GM18870 (cell line): ENCODE data around the gene MRPL51.
A peak's percentile ranks its signal among the peaks of the same experiment; 100 is the strongest.
"Not testable (repeated sequence)": the region's sequence is repeated elsewhere in the genome, so short reads cannot be mapped to it uniquely, and the experiment has no call there.

Experiments used
- ATAC-seq: cut with Tn5 transposase; IDR thresholded peaks from one replicate; pipeline ENCODE4 v1.9.1; 2021; ENCODE audit warnings: moderate library complexity; ENCODE audit not compliant: unreplicated experiment

The MRPL51 gene

GRCh38 chr12:6492838-6493496, at the start of gene MRPL51:
TSS of gene MRPL51 (minus strand) at chr12:6493262. CDS start at chr12:6493136, 126 bp downstream.
- ATAC-seq: peak; percentile 48

- ATAC-seq: no peak
Observed at GRCh38 chr12:6542209-6543009, 49.3 kb upstream of the MRPL51 start.

DNA sequence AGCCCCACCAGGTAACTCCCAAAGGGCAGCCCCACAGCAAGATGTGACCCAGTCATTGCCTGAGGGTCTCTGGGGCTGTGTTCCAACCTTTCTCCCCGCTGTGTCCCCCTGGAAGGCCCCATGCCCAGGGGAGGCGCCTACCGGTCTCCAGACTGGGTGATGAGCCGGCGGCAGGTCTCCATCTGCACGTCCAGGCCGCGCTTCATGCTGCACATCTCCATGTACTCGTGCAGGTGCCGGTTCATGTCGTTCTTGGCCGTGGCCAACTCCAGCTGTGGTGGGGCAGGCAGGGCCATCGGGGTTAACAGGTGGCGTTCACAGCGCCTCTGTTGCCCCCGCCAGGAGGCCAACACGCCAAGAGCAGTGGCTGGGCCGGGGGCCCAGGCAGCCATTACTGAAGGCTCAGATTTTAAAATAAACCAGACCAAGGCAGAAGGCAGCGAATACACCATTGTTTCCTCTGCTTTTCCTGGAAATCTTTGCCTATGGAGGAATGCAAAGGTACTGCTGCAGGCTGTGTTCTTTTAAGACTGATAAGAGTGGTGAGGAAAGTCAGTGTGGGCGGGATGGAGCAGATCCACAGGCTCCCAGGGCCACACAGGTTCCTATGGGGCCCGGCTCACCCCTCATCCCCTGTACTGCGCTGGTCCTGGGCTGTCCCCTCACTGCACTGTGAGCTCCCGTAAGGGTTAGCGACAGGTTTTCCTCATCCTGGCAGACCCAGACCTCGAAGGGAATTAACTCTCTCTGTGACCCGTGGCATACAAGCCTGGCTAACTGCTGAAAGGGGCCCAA, 48.5 kb upstream of the MRPL51 start:
- ATAC-seq: no peak

DNA sequence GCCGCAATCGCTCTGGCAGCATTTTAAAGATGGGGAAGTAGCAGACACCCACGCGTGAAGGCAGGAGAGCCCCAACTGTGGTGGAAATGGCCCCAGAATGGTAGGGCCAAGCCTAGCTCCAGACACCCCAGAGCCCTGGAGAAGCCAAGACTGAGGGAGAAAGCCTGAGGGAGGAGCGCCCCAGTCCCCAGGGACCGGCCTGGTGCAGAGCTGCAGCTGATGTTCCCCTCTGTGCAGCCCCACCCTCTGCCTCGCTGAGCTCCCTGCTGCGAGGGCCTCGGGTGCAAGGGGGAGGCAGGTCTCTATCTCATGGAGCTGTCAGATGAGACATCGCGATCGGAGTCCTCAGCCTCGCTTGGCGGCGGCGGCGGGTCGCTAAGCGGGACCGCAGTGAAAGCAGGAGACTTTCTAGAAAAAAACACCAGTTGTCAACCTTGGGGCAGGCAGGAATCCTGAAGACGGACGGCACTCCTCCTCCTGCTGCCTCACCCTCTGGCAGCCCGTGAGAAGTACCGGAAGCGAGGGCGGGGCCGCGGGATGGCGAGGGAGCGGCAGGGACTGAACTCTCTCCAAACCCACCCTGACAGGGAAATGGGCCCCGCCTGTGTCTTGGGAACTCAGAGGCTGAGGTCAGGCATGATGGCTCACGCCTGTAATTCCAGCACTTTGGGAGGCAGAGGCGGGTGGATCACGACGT, 47.3 kb upstream of the MRPL51 start:
- ATAC-seq: no peak

- ATAC-seq: no peak
Observed at GRCh38 chr12:6539707-6540134, 46.7 kb upstream of the MRPL51 start.

DNA sequence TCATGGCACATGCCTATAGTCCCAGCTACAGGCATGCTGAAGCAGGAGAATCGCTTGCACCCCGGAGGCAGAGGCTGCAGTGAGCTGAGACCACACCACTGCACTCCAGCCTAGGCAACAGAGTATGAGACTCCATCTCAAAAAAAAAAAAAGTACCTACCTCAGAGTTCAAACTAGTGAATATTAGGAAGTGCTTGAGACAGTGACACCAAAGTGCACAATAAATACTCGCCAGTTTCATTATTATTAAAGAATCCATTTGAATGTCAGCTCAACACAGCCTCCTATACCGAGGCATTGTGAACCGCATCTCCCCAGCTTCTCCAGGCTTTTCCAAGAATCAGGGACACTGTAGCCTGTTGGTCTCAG, 46.2 kb upstream of the MRPL51 start:
- no peak for ATAC-seq

- ATAC-seq: no peak
Observed at GRCh38 chr12:6538420-6539313, 45.6 kb upstream of the MRPL51 start.

- not testable (repeated sequence) for ATAC-seq
Observed at GRCh38 chr12:6537580-6538419, 44.7 kb upstream of the MRPL51 start.

DNA sequence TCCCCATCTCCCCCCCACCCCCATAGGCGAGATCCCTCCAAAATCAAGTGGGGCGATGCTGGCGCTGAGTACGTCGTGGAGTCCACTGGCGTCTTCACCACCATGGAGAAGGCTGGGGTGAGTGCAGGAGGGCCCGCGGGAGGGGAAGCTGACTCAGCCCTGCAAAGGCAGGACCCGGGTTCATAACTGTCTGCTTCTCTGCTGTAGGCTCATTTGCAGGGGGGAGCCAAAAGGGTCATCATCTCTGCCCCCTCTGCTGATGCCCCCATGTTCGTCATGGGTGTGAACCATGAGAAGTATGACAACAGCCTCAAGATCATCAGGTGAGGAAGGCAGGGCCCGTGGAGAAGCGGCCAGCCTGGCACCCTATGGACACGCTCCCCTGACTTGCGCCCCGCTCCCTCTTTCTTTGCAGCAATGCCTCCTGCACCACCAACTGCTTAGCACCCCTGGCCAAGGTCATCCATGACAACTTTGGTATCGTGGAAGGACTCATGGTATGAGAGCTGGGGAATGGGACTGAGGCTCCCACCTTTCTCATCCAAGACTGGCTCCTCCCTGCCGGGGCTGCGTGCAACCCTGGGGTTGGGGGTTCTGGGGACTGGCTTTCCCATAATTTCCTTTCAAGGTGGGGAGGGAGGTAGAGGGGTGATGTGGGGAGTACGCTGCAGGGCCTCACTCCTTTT, 44.0 kb upstream of the MRPL51 start:
- ATAC-seq: no peak

DNA sequence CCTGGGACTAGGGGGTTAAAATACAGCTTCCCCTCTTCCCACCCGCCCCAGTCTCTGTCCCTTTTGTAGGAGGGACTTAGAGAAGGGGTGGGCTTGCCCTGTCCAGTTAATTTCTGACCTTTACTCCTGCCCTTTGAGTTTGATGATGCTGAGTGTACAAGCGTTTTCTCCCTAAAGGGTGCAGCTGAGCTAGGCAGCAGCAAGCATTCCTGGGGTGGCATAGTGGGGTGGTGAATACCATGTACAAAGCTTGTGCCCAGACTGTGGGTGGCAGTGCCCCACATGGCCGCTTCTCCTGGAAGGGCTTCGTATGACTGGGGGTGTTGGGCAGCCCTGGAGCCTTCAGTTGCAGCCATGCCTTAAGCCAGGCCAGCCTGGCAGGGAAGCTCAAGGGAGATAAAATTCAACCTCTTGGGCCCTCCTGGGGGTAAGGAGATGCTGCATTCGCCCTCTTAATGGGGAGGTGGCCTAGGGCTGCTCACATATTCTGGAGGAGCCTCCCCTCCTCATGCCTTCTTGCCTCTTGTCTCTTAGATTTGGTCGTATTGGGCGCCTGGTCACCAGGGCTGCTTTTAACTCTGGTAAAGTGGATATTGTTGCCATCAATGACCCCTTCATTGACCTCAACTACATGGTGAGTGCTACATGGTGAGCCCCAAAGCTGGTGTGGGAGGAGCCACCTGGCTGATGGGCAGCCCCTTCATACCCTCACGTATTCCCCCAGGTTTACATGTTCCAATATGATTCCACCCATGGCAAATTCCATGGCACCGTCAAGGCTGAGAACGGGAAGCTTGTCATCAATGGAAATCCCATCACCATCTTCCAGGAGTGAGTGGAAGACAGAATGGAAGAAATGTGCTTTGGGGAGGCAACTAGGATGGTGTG, 43.1 kb upstream of the MRPL51 start:
- no peak for ATAC-seq

- no peak for ATAC-seq
Observed at GRCh38 chr12:6535697-6535946, 42.6 kb upstream of the MRPL51 start.

- ATAC-seq: peak; percentile 10
Observed at GRCh38 chr12:6534945-6535696, 42.1 kb upstream of the MRPL51 start.

GRCh38 chr12:6534695-6534944, 41.6 kb upstream of the MRPL51 start:
- ATAC-seq: no peak

GRCh38 chr12:6533923-6534694, 41.0 kb upstream of the MRPL51 start, which contains the start of gene GAPDH:
TSS of gene GAPDH (plus strand) at chr12:6534517. CDS start at chr12:6534833, 316 bp downstream.
- peak; percentile 65 for ATAC-seq

DNA sequence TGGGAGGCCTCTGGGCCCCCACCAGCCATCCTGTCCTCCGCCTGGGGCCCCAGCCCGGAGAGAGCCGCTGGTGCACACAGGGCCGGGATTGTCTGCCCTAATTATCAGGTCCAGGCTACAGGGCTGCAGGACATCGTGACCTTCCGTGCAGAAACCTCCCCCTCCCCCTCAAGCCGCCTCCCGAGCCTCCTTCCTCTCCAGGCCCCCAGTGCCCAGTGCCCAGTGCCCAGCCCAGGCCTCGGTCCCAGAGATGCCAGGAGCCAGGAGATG, 40.5 kb upstream of the MRPL51 start:
- no peak for ATAC-seq

- ATAC-seq: no peak
Observed at GRCh38 chr12:6532927-6533652, 40.0 kb upstream of the MRPL51 start.
